Measurements from ENCODE around the gene PAX8.

The PAX8 gene

DNA sequence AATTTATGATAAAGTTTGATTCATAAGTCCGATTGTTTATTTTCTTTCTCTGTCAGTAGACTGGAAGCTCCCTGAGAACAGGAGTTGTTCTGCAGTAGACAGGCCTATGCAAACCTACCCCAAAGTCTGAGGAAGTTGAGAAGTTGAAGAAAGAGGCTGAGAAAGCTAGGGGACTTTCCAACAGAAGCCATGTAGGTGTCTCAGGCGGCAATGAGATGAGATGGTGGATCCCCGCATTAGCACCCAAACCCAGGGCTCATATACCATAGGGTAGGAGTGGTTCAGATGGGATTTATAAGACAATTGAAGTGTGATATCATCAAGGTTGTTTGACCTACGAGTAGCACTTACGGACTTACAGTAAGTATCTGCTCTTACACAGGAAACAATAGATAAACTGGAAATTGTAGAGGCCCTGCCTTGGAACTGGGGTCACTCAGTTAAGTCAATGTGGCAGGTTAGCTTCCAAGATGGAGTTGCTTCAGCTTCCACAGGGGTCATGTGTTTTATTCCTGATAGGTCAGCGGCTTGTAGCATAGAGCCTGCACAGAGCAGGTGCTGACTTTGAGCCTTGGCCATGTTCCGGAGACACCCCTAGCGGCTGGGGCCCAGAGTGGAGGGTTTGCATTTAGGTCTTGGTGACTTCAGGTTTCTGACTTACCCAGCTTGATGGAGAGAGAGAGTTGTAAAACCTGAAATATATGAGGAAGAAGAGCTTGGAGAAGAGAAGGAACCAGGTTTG lies 107.2 kb downstream of the PAX8 start:
- H3K79me2 ChIP-seq (ENCODE audit: insufficient read depth, low read length), result peaks cover 26% of the 10 kb centered on the region
- H3F3A ChIP-seq (ENCODE audit: low read depth), result no peaks in the 10 kb centered on the region
- H3K9ac ChIP-seq (ENCODE audit: low read depth, low read length, poor library complexity, severe bottlenecking), result no peak overlapping the region
- no peaks in the 10 kb centered on the region for H3K36me3 ChIP-seq (ENCODE audit: insufficient read depth, low read length)
- no peak overlapping the region for H3K4me3 ChIP-seq (ENCODE audit: low read length, poor library complexity, severe bottlenecking)
- H3K9me3 ChIP-seq (ENCODE audit: insufficient read depth, low read depth, low read length), result no peaks in the 10 kb centered on the region
- H3K9me2 ChIP-seq (replicated peaks; ENCODE audit: low read depth, low read length), result no peaks in the 10 kb centered on the region
- H2AFZ ChIP-seq (ENCODE audit: low read length), result no peak overlapping the region
- peaks cover 41% of the 10 kb centered on the region for H3K4me1 ChIP-seq (ENCODE audit: insufficient read depth, low read length, poor library complexity, severe bottlenecking)
- peaks cover 16% of the 10 kb centered on the region for H4K20me1 ChIP-seq (ENCODE audit: insufficient read depth, low read length, poor library complexity, severe bottlenecking)
- H3K4me2 ChIP-seq (ENCODE audit: low read depth, low read length, poor library complexity, severe bottlenecking), result no peak overlapping the region
- no peaks in the 10 kb centered on the region for H3K27me3 ChIP-seq (ENCODE audit: insufficient read depth, low read length, poor library complexity, severe bottlenecking)
- TF ChIP-seq, protein P1, sequence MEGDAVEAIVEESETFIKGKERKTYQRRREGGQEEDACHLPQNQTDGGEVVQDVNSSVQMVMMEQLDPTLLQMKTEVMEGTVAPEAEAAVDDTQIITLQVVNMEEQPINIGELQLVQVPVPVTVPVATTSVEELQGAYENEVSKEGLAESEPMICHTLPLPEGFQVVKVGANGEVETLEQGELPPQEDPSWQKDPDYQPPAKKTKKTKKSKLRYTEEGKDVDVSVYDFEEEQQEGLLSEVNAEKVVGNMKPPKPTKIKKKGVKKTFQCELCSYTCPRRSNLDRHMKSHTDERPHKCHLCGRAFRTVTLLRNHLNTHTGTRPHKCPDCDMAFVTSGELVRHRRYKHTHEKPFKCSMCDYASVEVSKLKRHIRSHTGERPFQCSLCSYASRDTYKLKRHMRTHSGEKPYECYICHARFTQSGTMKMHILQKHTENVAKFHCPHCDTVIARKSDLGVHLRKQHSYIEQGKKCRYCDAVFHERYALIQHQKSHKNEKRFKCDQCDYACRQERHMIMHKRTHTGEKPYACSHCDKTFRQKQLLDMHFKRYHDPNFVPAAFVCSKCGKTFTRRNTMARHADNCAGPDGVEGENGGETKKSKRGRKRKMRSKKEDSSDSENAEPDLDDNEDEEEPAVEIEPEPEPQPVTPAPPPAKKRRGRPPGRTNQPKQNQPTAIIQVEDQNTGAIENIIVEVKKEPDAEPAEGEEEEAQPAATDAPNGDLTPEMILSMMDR (conservative IDR thresholded peaks at IDR 0.05; ENCODE audit: low read length), result no peak
- TF ChIP-seq EZH2phosphoT487 (IDR thresholded peaks at IDR 0.05; ENCODE audit: borderline replicate concordance), result no peak

DNA sequence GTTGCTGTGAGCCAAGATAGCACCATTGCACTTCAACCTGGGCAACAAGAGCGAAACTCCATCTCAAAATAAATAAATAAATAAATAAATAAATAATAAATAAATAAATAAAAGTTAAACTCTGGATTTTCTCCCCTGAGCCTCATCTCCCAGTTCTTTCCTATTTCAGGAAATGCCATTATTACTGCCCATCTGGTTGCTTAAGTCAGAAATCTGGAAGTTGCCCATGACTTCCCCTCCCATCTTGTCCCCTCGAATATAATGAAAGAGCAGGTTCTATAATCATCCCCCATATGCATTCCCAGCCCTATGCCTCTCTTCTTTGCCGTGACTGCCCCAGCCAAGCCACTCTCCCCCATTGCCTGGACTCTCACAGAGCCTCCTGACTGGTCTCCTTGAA lies 109.1 kb downstream of the PAX8 start:
- Histone ChIP-seq H3K9me2 (replicated peaks; ENCODE audit: low read depth, low read length) (no peaks in the 10 kb centered on the region), H3K79me2 (ENCODE audit: insufficient read depth, low read length) (peaks cover 7% of the 10 kb centered on the region), H3K36me3 (ENCODE audit: insufficient read depth, low read length) (no peaks in the 10 kb centered on the region), H3K27me3 (ENCODE audit: insufficient read depth, low read length, poor library complexity, severe bottlenecking) (no peaks in the 10 kb centered on the region), H3K4me2 (ENCODE audit: low read depth, low read length, poor library complexity, severe bottlenecking) (no peak overlapping the region), H3K4me3 (ENCODE audit: low read length, poor library complexity, severe bottlenecking) (no peak overlapping the region), H3K9ac (ENCODE audit: low read depth, low read length, poor library complexity, severe bottlenecking) (no peak overlapping the region), H3K4me1 (ENCODE audit: insufficient read depth, low read length, poor library complexity, severe bottlenecking) (peaks cover 31% of the 10 kb centered on the region), H3F3A (ENCODE audit: low read depth) (no peaks in the 10 kb centered on the region), H4K20me1 (ENCODE audit: insufficient read depth, low read length, poor library complexity, severe bottlenecking) (peaks cover under 1% of the 10 kb centered on the region), H3K9me3 (ENCODE audit: insufficient read depth, low read depth, low read length) (no peaks in the 10 kb centered on the region), H2AFZ (ENCODE audit: low read length) (no peak overlapping the region)
- TF ChIP-seq, protein P1 (conservative IDR thresholded peaks at IDR 0.05; ENCODE audit: low read length), result no peak
- no peak for TF ChIP-seq EZH2phosphoT487 (IDR thresholded peaks at IDR 0.05; ENCODE audit: borderline replicate concordance)

DNA sequence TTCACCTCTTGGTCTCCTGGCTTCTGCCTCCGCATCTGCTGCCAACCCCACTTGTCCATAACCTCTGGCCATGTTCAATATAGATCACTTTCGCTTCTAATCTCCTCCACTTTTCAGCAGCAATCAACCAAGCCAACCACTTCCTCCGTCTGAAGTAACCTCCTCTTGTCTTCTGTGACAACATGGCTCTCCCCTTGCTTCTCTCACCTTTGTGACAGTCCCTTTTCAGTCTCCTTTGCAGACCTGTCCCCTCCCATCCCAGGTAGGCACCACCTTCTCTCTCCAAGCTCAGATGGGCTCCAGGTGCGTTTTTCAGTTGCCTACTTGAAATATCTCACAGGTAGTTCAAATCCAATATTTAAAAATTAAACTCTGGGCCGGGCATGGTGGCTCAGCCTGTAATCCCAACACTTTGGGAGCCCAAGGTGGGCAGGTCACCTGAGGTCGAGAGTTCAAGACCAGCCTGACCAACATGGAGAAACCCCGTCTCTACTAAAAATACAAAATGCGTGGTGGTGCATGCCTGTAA lies 109.7 kb downstream of the PAX8 start:
- no peak overlapping the region for H3K9ac ChIP-seq (ENCODE audit: low read depth, low read length, poor library complexity, severe bottlenecking)
- H3K79me2 ChIP-seq (ENCODE audit: insufficient read depth, low read length), result peaks cover 2% of the 10 kb centered on the region
- H3K9me3 ChIP-seq (ENCODE audit: insufficient read depth, low read depth, low read length), result no peaks in the 10 kb centered on the region
- no peak overlapping the region for H3K4me2 ChIP-seq (ENCODE audit: low read depth, low read length, poor library complexity, severe bottlenecking)
- no peaks in the 10 kb centered on the region for H4K20me1 ChIP-seq (ENCODE audit: insufficient read depth, low read length, poor library complexity, severe bottlenecking)
- no peaks in the 10 kb centered on the region for H3F3A ChIP-seq (ENCODE audit: low read depth)
- no peak overlapping the region for H3K4me3 ChIP-seq (ENCODE audit: low read length, poor library complexity, severe bottlenecking)
- H3K27me3 ChIP-seq (ENCODE audit: insufficient read depth, low read length, poor library complexity, severe bottlenecking), result no peaks in the 10 kb centered on the region
- no peak for TF ChIP-seq EZH2phosphoT487 (IDR thresholded peaks at IDR 0.05; ENCODE audit: borderline replicate concordance)
- TF ChIP-seq, protein P1 (conservative IDR thresholded peaks at IDR 0.05; ENCODE audit: low read length), result no peak
- peaks cover 30% of the 10 kb centered on the region for H3K4me1 ChIP-seq (ENCODE audit: insufficient read depth, low read length, poor library complexity, severe bottlenecking)
- H3K9me2 ChIP-seq (replicated peaks; ENCODE audit: low read depth, low read length), result no peaks in the 10 kb centered on the region
- no peaks in the 10 kb centered on the region for H3K36me3 ChIP-seq (ENCODE audit: insufficient read depth, low read length)
- 0 out of 2 replicates have a peak overlapping the region, but pooled peaks have one; percentile 9 for H2AFZ ChIP-seq (ENCODE audit: low read length)
